ENCODE data around the gene HAUS3. TPM values are rescaled to one million over a fixed set of nuclear protein-coding genes. Genes with fewer than 3 reads are reported as not detected.

Gene HAUS3
- total RNA-seq, 1 donor from 2014 or later, result 6.7 TPM

DNA sequence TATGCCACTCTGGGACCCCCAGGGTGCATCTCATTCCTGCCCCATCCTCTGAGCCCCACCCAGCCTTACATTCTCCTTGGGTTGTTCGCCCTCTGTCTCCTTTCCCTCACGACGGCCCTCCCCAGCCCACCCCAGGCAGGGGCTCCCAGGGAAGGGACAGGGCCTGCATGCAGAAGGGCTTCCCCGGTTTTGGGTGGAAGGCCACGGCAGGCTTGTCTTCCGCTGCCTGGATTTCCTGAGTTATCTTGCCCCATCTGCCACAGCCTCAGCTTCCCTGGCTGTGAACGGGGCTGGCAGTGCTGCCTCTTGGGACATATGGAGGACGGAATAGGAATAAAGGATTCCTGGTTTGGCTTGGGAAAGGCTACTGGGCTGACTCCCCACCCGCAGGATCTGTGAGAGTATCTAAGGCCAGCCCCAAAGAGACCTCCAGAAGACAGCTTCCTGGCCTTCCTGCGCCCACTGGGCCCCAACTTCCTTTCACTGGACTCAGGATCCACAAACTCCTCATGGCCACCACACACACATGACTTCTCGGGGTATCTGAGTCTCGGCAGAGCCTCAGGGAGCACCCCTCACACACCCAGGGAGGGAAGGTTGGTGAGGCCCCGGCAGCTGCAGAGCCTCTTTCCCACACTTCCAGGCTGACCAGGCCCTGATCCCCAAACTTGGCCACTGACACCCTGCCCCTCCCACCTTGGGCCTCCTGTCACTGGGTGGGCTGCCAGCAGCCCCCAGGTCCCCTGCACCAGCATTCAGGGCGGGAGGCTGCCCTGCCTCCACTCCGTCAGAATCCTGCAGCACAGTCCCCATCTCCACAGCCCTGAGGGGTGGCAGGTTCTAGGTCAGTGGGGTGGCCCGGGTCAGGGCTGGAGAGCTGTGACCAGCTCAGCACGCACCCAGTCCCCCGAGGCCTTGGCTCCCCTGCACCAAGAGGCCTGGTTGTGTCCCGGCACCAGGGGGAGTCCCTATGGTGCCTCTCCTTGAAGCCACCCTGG is 23.5 kb upstream of the HAUS3 start:
- no peak for DNase-seq (ENCODE audit: low read depth in 2 of 2)

DNA sequence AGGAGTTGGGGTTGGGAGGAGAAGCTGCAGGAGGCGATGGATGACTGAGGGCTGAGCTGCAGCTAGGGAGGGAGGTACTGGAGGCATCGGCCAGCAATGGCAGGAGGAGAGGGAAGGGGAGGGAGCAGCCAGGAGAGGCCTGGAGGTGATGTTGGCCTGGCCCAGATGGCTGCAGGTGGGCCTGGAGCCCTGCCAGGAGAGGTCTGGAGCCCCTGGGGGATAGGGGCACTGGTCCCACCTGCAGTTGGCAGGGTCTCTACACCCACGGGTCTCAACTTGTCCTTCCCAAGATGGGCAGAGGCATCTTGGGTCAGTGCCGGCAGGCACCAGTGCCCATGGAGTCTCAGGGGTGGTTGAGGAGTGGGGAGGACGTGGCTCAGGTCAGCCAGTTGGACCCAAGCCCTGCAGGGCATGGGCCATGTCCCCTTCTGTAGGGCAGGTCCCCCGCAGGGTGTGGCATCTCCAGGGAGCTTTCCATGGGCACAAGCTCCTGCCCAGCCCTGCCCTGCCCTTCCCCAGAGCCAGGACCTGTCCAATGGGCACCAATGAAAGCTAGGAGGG is 22.6 kb upstream of the HAUS3 start:
- DNase-seq (ENCODE audit: low read depth in 2 of 2), result no peak

DNA sequence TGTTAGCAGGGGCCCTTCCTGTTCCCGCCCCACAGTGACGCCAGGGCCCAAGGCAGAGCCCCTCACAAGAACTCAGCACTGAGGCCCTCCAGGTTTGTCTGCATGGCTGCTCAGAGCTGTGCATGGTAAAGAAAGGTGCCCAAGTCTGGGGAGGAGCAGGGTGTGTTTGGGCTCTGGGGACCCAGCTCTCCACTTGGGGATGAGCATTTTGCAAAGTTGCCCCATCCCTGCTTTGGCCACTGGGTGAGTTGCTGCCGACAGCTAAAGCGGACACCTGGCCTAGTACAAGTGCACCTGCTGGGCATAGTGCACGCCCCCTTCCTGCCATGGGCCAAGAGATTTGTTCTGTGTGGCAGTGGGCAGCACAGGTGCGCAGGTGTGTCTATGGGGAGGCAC is 22.0 kb upstream of the HAUS3 start:
- no peak for DNase-seq (ENCODE audit: low read depth in 2 of 2)

GRCh38 chr4:2262944-2263250 is 21.0 kb upstream of the HAUS3 start:
- DNase-seq (ENCODE audit: low read depth in 2 of 2), result no peak

DNA sequence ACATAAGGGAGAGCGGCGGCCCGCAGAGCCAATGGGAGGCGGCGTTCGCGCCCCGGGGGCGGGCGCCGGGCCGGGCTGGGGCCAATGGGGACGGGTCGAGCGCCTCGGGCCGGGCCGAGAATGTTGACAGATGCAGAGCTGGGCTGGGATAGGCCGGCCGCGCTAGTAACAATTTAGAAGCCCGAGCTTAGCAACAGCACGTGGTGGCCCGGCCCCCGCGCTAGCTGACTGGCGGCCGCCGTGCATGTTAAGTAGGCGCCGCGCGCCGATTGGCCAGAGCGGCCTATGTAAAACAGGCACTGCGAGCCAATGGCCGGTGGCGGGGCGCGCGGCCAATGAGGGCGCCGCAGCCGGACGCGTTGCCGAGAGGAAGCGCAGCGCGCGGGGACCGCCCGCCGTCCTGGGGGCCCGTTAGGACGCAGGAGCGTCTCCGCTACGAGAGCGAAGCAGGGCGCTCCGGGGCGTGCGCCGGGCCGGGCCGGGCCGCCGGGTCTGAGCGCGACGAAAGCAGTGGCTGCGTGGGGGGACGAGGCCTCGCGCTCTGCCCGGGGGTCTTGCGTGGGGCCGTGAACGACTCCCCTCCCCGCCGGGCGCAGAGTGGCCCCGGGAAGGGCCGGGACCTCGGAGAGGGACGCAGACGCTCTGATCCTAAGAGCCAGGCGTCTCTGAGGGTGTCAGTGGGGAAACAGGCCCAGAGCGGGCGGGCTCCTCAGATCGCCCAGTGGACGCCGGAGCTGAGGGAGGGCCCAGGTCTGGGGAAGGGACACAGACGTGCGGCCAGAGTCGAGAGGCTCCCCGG is 20.4 kb upstream of the HAUS3 start:
- peak; percentile 100 for DNase-seq (ENCODE audit: low read depth in 2 of 2)

DNA sequence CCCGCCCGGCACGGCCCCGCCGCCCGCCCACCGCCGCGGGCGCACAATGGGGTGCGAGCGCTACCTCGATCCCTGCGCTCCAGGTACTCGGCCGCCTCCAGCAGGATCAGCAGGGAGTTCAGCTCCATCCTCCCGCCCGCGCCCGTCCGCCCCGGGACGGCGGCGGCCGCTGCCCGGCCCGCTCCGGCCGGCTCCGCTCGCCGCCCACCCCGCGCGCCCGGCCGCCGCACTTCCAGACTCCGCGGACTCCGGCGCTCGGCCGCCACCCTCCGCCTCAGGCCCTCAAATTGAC is 19.9 kb upstream of the HAUS3 start, which contains the start of gene MXD4:
TSS of gene MXD4 (minus strand) at position 257 of the 292 bp plus-strand sequence. CDS start at position 128, 129 bp downstream.
- no peak for DNase-seq (ENCODE audit: low read depth in 2 of 2)

DNA sequence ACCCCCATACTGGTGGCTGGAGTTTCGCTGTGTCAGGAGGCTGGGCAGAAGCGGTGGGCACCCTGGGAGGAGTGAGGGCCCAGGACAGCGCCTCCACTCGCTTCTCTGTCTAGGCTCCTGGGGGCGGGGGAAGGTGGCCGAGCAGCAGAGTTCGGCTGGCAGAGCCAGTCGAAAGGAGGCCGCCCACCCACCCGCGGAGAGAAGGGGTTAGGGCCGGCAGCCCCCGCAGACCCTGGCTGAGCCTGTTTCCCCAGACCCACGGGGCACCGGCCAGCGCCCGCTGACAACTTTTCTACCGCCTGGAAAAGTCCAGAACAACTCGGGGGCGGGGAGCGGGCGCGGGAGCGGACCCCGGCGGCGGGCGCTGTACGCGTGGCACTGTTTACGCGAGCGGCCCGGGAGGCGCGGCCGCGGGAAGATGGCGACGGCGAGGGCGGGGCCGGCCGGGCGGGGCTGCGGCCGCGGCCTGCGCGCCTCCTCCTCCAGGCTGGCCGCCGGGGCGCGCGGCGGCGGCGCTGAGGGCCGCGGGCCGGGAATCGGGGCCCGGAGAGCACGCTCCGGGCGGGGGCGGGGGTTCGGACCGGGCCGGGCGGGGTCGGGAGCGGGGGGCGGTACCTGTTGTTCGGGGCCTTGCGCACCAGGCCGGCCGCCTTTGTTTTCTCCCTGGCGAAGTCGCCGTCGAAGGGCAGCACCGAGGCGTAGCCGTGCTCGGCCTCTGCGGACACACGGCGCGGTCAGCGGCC is 19.4 kb upstream of the HAUS3 start:
- DNase-seq (ENCODE audit: low read depth in 2 of 2), result peak; percentile 63 to 65

DNA sequence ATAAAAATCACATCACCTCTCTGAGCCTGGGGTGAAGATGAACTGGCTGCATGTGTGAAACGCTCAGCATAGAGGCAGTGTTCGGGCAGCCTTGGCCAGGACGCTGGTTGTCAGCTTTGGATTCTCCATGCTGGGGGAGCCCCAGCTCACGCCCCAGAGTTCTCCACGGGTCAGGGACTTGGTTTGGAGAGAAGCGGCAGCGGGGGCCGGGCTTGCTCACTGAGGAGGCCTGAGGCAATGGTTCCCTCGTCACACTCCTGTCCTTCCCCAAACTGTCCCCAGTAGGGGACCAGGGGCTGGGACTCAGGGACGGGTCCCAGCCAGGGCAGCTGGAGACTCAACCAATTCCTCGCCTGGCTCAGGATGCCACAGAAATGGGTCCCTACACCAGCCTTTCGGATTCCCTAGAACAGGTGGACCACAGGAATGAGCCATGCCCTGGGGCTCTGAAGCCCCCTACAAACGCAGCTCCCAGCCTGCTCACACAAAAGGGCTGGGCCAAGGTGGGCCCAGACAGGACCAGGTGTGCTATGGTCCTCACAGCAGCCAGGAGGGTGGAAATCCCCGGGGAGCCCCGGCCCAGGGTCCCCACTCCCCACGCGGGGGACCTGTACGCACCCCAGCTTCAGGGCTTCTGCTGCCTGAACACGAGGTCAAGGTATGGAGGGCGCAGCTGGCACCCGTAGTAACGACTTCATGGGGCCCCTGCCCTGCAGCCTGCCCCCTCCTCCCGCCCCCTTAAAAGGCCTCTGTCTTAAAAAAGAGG is 18.6 kb upstream of the HAUS3 start:
- no peak for DNase-seq (ENCODE audit: low read depth in 2 of 2)

DNA sequence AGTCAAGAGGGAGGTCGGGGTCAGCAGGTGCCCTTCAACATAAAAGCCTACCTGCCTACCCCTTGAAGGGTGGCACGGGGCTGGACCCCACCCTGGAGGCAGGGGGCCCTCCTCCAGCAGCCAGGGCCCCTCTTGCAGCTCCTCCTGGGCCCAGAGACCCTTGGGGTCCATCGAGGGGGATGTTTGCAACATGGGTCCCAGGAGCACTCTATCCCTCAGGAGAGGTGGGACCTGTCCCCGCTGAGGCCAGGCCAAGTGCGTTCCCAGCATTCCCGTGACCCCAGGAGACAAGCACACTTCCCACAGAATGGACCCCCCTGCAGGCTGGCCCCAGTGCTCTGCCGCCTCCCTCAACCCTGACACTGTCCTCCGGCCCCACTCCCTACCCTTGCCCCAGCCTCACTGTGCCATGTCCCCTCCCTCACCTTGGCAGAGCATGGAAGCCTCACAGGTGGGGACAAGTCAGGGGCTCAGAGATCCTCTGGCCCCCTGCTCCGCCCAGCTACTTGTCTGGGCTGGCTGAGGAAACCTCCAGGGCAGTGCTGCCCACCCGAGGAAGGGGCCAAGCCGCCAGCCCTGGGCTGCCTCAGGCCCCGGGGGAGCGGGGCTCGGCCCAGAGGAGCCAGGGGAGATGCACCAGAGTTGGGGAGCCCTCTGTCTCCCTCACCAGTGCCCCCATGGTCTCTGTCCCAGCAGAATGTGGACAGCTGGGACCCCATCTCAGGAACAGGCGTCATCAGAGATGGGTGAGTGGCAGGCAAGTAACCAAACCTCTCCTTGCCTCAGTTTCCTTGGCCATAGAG is 17.8 kb upstream of the HAUS3 start:
- DNase-seq (ENCODE audit: low read depth in 2 of 2), result no peak

- no peak for DNase-seq (ENCODE audit: low read depth in 2 of 2)
Observed at GRCh38 chr4:2259036-2259540, 17.2 kb upstream of the HAUS3 start.

GRCh38 chr4:2258091-2259035 is 16.4 kb upstream of the HAUS3 start:
- DNase-seq (ENCODE audit: low read depth in 2 of 2), result no peak

DNA sequence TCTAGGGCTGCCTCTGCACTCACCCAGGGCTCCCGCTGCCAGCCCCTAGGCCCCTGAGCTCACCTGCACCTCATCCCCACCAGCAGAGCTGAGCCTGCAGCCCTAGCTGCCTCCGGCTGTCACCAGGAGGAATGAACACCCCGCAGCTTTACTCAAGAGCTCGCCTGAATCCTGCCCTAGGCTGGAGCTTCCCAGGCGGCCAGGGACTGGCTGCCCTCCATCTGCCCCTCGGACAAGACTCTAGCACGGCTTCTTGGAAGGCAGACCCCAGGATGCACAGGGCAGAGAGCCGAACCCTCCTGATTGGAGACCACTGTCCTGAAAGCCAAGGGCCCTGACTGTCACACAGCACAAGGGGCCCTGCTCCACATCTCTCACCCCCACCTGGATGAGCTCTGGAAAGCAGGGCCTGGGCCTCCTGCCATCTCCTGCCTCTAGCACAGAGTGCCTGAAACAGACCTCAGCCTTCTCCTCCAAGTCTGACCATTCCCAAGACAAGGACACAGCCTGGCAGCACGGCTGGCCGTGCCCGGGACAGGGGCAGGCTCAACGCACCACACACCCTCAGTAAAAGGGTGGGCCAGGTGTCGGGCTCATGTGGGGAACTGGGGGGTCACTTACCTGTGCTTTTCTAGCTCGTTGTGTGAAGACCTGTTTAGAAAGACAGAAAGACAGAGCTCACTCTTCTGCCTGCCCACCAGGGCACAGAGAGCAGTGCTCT is 15.6 kb upstream of the HAUS3 start:
- no peak for DNase-seq (ENCODE audit: low read depth in 2 of 2)

- DNase-seq (ENCODE audit: low read depth in 2 of 2), result peak; percentile 35 to 64
Observed at GRCh38 chr4:2256781-2257191, 14.9 kb upstream of the HAUS3 start.

- no peak for DNase-seq (ENCODE audit: low read depth in 2 of 2)
Observed at GRCh38 chr4:2256156-2256731, 14.3 kb upstream of the HAUS3 start.

DNA sequence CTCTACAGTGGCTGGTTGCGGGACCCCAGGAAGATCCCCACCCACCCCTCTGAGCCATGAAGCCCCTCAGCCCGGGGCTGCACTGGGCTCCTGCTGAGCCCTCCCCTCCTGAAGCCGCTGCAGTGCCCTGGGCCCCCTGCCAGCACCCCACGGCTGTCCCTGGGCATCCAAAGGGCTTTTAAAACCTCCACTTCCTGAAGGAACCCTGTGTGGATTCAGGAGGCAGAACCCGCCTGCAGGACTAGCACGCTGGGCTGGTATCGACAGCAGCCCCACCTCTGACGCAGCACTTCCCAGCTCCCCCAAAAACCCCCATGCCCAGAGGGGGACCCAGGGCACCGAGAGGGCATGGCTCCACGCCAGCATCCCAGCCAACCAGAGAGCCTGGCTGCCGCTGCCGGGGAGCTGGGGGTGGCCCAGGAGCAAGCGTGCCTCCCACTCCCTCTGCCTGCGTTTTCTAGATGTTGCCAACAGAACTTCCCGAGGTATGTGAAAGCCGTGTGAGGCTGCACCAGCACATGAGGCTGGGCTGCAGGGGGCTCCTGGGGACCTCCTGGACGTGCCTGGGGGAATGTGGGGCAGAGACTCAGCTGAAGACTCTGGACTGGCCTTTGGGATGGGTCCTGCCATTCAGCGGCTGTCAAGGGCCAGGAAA is 13.7 kb upstream of the HAUS3 start:
- DNase-seq (ENCODE audit: low read depth in 2 of 2), result peak; percentile 38 to 48

DNA sequence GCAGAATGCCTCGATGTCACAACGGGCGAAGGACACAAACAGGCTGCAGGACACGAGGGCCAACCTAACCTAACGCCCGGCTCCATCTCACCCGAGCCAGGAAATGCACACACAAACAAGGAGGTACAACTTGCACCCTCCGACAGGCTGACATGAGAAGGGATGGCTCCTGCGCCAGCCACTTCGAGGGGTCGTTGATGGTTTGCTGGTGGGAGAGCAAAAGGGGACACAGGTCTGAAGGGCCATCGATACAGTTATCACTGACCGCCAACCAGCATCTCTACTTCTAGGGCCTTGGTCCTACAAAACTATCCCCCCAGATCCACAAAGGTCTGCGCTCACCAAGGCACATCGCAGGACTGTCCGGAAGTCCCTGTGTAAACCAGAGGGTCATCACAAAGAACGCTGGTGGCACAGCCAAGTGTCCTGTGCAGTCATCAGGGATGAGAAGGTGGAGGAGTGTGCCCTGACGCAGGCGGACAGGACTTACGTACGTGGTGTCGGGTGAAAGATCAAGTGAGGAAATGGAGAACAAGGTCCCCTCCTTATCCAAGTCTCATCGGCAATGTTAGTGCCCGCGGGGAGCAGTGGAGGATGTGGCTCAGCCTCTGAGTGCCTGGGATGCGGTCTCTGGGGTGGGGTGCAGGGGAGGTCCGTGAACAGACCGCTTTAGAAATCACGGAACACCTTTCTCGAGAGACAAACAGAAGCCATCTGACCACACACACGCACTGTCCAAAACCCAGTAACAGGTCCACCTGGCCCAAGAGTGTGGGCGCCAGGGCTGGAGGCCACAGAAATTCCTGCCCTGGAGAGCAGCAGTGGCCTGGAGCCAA is 13.0 kb upstream of the HAUS3 start:
- DNase-seq (ENCODE audit: low read depth in 2 of 2), result no peak

Data from lung microvascular endothelial cell (primary cell).